Medulla oblongata (tissue), 1 donor: ENCODE results near the gene HOXA1.

Experiments used
- DNase-seq: peaks from one replicate; pipeline ENCODE4 v3.0.0-alpha.2; 2015; ENCODE audit errors: extremely low spot score

Gene HOXA1

GRCh38 chr7:27095897-27096767, at the start of gene HOXA1:
HOXA1 (minus strand) TSS chr7:27096000; CDS start chr7:27095912, 88 bp downstream.
- peak; percentile 87 for DNase-seq

- DNase-seq, result no peak
These were observed 49.5 kb upstream of the HOXA1 start for GRCh38 chr7:27145165-27145913.

- DNase-seq, result no peak
These were observed 49.0 kb upstream of the HOXA1 start for GRCh38 chr7:27144781-27145164.

- DNase-seq, result no peak
These were observed 48.4 kb upstream of the HOXA1 start for GRCh38 chr7:27143950-27144780.

- peak; percentile 95 for DNase-seq
These were observed 47.5 kb upstream of the HOXA1 start, which contains the start of gene HOXA5 for GRCh38 chr7:27143023-27143949. HOXA5 (minus strand) TSS chr7:27143681; CDS start chr7:27143607, 74 bp downstream.

- DNase-seq, result no peak
These were observed 46.8 kb upstream of the HOXA1 start for GRCh38 chr7:27142580-27143022.

GRCh38 chr7:27141923-27142579, 46.3 kb upstream of the HOXA1 start:
- no peak for DNase-seq

- no peak for DNase-seq
These were observed 45.5 kb upstream of the HOXA1 start for GRCh38 chr7:27141137-27141922.

GRCh38 chr7:27140126-27140857, 44.5 kb upstream of the HOXA1 start:
- DNase-seq, result no peak

GRCh38 chr7:27139334-27140125, 43.7 kb upstream of the HOXA1 start:
- DNase-seq, result no peak

- DNase-seq, result no peak
These were observed 43.2 kb upstream of the HOXA1 start for GRCh38 chr7:27138985-27139333.

- no peak for DNase-seq
These were observed 42.7 kb upstream of the HOXA1 start for GRCh38 chr7:27138472-27138871.

GRCh38 chr7:27137640-27138315, 42.0 kb upstream of the HOXA1 start:
- DNase-seq, result no peak

GRCh38 chr7:27134392-27134791, 38.6 kb upstream of the HOXA1 start:
- DNase-seq, result peak; percentile 75

- no peak for DNase-seq
These were observed 37.8 kb upstream of the HOXA1 start for GRCh38 chr7:27133409-27134231.

- DNase-seq, result no peak
These were observed 37.2 kb upstream of the HOXA1 start for GRCh38 chr7:27132978-27133377.
